BLaER1 treated with 17β-estradiol and CSF1 and Interleukin-3, amounts not matched to agents 10 nM and 100 nM (cell line): ENCODE results near the gene RPS6KA5.

ENCODE experiments used
- H3K27ac ChIP-seq, 11 experiments: shearing (Covaris generic); formaldehyde crosslinking; 2 replicates each; pipeline ENCODE4 v1.8.1; 2022
- H3K27me3 ChIP-seq, 11 experiments: shearing (Covaris generic); formaldehyde crosslinking; 2 replicates each; pipeline ENCODE4 v1.8.1; 2022
- H3K36me3 ChIP-seq, 11 experiments: shearing (Covaris generic); formaldehyde crosslinking; 2 replicates each; pipeline ENCODE4 v1.8.1; 2022
- H3K4me1 ChIP-seq, 10 experiments: shearing (Covaris generic); formaldehyde crosslinking; 2 replicates each; pipeline ENCODE4 v1.8.1; 2022
- H3K4me2 ChIP-seq, 11 experiments: shearing (Covaris generic); formaldehyde crosslinking; 2 replicates each; pipeline ENCODE4 v1.8.1; 2022
- H3K4me3 ChIP-seq, 10 experiments: shearing (Covaris generic); formaldehyde crosslinking; 2 replicates each; pipeline ENCODE4 v1.8.1; 2022
- H3K9ac ChIP-seq, 11 experiments: shearing (Covaris generic); formaldehyde crosslinking; 2 replicates each; pipeline ENCODE4 v1.8.1; 2022
- H3K9me3 ChIP-seq, 11 experiments: shearing (Covaris generic); formaldehyde crosslinking; replicated peaks in 1 of 11; 2 replicates each; pipeline ENCODE4 v1.8.1; 2022
- H4K20me1 ChIP-seq, 11 experiments: shearing (Covaris generic); formaldehyde crosslinking; 2 replicates each; pipeline ENCODE4 v1.8.1; 2022
- Cebpa-rat ChIP-seq, 11 experiments: shearing (Covaris generic); IDR thresholded peaks; 2 replicates each; pipeline ENCODE4 v1.8.1; 2022

Gene RPS6KA5

DNA sequence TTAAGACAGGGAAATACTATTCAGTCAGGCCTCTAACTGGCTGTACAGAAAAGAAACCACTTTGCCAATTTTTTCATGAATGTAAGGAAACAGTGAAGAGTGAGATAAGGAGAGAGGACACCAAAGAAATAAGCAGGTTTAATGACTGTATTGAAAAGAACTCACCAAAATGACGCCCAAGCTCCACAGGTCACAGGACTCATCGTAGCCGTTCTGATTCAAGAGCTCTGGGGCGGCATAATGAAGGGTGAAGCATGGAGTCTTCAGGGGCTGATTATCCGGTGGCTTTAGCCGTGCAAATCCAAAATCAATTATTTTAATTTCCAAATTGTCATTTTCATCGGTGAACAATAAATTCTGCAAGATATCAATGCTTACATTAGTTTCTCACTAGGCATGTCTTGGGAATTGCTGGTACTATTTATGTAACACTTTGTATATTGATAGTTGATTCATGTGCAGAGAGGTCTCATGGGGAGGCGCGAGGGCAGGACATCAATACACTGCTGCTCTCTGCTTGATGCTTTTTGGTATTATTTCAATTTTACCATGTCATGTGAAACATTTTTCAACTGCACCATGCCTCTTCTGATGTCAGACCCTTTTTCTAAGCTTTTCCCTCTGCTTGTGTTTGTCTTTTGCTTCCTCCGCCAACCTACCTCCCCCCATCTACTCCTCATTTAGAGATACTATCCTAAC lies 170.0 kb downstream of the RPS6KA5 start:
- no peak overlapping the region for H3K4me3 ChIP-seq
- H4K20me1 ChIP-seq, result no peaks in the 10 kb centered on the region
- no peak overlapping the region for H3K4me2 ChIP-seq
- no peaks in the 10 kb centered on the region for H3K27me3 ChIP-seq
- H3K27ac ChIP-seq, result no peak overlapping the region
- no peaks in the 10 kb centered on the region for H3K36me3 ChIP-seq
- no peak for TF ChIP-seq Cebpa-rat (IDR thresholded peaks at IDR 0.05)
- no peaks in the 10 kb centered on the region for H3K9me3 ChIP-seq
- H3K4me1 ChIP-seq, result peaks cover 0 to 4% (median 0%) of the 10 kb centered on the region in 10 experiments; a peak in 4 of 20 replicates
- H3K9ac ChIP-seq, result no peak overlapping the region

DNA sequence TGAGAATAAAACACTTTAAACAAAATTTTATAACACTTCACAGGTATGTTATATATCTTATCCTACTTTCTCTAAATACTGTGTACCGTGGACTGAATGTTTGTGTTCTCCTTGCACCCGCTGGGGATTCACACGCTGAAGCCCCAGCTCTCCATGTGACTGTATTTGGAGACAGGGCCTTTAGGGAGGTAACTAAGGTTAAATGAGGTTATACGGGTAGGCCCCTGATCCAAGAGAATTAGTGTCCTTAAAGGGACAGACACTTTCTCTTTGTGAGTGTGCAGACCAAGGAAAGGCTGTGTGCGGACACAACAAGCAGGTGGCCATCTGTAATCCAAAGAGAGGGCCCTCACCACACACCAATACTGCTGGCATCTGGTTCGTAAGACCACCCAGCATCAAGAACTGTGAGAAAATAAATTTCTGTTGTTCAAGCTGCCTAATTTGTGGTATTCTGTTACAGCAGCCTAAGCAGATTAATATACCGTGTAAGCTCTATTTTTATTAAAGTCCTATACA lies 174.1 kb downstream of the RPS6KA5 start:
- TF ChIP-seq Cebpa-rat (IDR thresholded peaks at IDR 0.05), result no peak

DNA sequence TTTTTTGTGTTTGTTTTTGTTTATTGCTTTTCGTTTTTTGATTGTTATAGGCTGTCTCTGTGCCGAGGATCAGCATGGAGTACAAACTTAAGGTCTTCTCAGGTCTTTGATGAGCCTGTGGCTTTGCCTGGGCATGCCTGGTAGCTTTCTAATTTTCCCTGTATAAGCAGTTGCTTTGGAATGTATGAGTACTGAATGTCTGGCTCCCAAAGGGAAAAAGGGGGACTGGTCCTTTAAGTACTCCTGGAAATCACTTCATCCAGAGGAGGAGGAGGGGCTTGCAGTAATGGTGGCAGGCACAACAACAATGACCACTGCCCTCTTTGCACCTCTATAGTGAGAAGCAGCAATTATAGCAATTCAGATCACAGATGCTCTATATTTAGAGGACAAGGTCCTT lies 176.7 kb downstream of the RPS6KA5 start:
- Histone ChIP-seq H3K36me3 (peaks cover 0 to 24% (median 10%) of the 10 kb centered on the region in 11 experiments; a peak in 12 of 22 replicates), H3K4me1 (no peaks in the 10 kb centered on the region), H4K20me1 (no peaks in the 10 kb centered on the region), H3K9ac (no peak overlapping the region), H3K4me3 (no peak overlapping the region), H3K27ac (no peak overlapping the region), H3K9me3 (peaks cover 29 to 43% (median 31%) of the 10 kb centered on the region in 11 experiments), H3K4me2 (no peak overlapping the region), H3K27me3 (no peaks in the 10 kb centered on the region)
- no peak for TF ChIP-seq Cebpa-rat (IDR thresholded peaks at IDR 0.05)

More for the DNA sequence above, 174.1 kb downstream of the RPS6KA5 start:
- no peaks in the 10 kb centered on the region for H4K20me1 ChIP-seq
- H3K4me3 ChIP-seq, result no peak overlapping the region
- H3K9me3 ChIP-seq, result peaks cover 25 to 31% (median 30%) of the 10 kb centered on the region in 11 experiments
- no peak overlapping the region for H3K27ac ChIP-seq
- H3K4me1 ChIP-seq, result no peaks in the 10 kb centered on the region
- no peaks in the 10 kb centered on the region for H3K27me3 ChIP-seq
- no peak overlapping the region for H3K9ac ChIP-seq
- H3K4me2 ChIP-seq, result no peak overlapping the region
- H3K36me3 ChIP-seq, result peaks cover 0 to 24% (median 10%) of the 10 kb centered on the region in 11 experiments; a peak in 12 of 22 replicates

DNA sequence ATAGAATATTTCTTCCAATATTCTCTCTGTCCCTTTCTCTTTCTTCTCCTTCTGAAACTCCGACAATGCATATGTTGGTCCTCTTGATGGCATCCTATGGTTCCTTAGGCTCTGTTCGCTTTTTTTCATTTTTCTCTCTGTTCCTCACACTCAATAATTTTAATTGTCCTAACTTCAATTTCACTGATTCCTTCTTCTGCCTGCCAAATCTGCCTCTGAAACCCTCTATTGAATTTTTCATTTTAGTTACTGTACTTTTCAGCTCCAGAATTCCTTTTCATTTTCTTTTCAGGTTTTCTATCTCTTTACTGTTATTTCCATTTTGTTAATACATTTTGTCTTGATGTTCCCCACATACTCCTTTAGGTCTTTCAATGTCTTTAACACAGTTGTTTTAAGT lies 177.2 kb downstream of the RPS6KA5 start:
- no peak for TF ChIP-seq Cebpa-rat (IDR thresholded peaks at IDR 0.05)
- H3K36me3 ChIP-seq, result peaks cover 0 to 24% (median 10%) of the 10 kb centered on the region in 11 experiments; a peak in 12 of 22 replicates
- H3K4me2 ChIP-seq, result no peak overlapping the region
- peaks cover 29 to 43% (median 31%) of the 10 kb centered on the region in 11 experiments for H3K9me3 ChIP-seq
- H3K9ac ChIP-seq, result no peak overlapping the region
- H4K20me1 ChIP-seq, result no peaks in the 10 kb centered on the region
- H3K27ac ChIP-seq, result no peak overlapping the region
- H3K4me1 ChIP-seq, result no peaks in the 10 kb centered on the region
- H3K4me3 ChIP-seq, result no peak overlapping the region
- no peaks in the 10 kb centered on the region for H3K27me3 ChIP-seq

DNA sequence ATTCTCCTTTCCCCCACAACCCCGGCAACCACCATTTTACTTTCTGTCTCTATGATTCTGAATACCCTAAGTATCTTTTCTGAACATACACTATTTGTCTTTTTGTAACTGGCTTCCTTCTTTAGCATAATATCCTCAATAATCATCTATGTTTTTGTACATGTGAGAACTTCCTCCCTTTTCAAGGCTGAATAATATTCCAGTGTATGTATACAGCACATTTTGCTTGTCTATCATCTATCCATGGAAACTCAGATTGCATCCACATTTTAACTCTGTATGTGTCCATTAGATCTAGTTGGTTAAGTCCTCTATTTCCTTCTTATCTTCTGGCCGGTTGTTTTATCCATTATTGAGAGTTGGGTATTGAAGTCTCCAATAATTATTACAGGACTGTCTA lies 180.2 kb downstream of the RPS6KA5 start:
- H3K27me3 ChIP-seq, result no peaks in the 10 kb centered on the region
- peaks cover 0 to 24% (median 10%) of the 10 kb centered on the region in 11 experiments; a peak in 12 of 22 replicates for H3K36me3 ChIP-seq
- H4K20me1 ChIP-seq, result no peaks in the 10 kb centered on the region
- H3K27ac ChIP-seq, result no peak overlapping the region
- no peak for TF ChIP-seq Cebpa-rat (IDR thresholded peaks at IDR 0.05)
- no peak overlapping the region for H3K4me3 ChIP-seq
- peaks cover 29 to 43% (median 31%) of the 10 kb centered on the region in 11 experiments for H3K9me3 ChIP-seq
- H3K4me2 ChIP-seq, result no peak overlapping the region
- no peaks in the 10 kb centered on the region for H3K4me1 ChIP-seq
- no peak overlapping the region for H3K9ac ChIP-seq

DNA sequence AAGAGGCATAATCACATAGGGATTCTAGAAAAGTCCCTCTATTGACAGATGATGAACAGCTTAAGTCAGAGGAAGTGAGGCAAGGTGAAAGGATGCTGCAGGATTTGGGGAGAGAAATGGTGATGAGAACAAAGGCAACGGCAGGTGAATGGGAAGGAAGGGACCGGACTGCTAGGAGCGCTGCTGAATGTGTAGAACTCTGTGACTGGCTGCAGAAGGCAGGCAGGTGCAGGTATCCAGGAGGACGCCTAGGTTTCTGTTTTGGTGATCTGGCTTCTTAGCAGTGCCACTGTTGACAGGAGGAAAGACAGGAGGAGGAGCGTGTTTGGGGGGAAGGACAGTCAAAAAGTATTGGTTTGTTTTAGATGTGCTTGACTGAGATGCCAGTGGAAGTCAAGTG lies 185.8 kb downstream of the RPS6KA5 start:
- Histone ChIP-seq H3K27me3 (no peaks in the 10 kb centered on the region), H3K9ac (no peak overlapping the region), H3K4me2 (no peak overlapping the region), H3K4me1 (no peaks in the 10 kb centered on the region), H4K20me1 (no peaks in the 10 kb centered on the region), H3K9me3 (no peaks in the 10 kb centered on the region), H3K36me3 (peaks cover 0 to 13% (median 0%) of the 10 kb centered on the region in 11 experiments; a peak in 2 of 22 replicates), H3K4me3 (no peak overlapping the region), H3K27ac (no peak overlapping the region)
- no peak for TF ChIP-seq Cebpa-rat (IDR thresholded peaks at IDR 0.05)

DNA sequence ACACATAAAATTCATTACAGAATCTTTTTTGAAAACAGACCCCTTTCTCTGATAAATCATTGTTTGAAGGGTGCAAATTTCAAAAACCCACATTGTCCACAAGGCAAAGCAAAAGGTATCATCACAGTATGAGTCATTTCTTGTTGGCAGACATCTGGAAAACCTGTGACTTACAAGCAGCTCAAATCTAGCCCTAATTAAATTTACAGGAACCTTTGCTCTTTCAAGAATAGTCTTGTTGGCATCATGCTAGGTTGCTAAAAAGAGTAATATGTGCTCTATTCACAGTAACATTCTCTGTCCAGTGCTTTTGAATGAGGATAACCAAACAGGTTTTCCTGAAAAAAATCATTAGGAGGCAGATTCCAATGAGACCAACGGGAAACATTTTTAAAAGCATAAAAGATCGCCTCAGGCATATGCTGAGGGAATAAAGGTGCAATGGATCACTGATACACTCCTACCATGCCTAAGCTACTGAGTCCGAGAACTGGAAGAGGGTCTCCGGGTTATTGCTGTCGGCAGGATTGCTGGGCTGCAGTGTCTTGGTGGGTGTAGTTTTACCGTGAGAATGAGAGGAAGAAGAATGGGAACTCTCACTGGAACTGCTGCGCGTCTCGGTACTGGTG lies 188.7 kb downstream of the RPS6KA5 start:
- TF ChIP-seq Cebpa-rat (IDR thresholded peaks at IDR 0.05), result no peak
- Histone ChIP-seq H3K9ac (no peak overlapping the region), H3K4me1 (no peaks in the 10 kb centered on the region), H4K20me1 (no peaks in the 10 kb centered on the region), H3K36me3 (peaks cover 0 to 13% (median 0%) of the 10 kb centered on the region in 11 experiments; a peak in 2 of 22 replicates), H3K9me3 (no peaks in the 10 kb centered on the region), H3K4me3 (no peak overlapping the region), H3K4me2 (no peak overlapping the region), H3K27me3 (no peaks in the 10 kb centered on the region), H3K27ac (no peak overlapping the region)

DNA sequence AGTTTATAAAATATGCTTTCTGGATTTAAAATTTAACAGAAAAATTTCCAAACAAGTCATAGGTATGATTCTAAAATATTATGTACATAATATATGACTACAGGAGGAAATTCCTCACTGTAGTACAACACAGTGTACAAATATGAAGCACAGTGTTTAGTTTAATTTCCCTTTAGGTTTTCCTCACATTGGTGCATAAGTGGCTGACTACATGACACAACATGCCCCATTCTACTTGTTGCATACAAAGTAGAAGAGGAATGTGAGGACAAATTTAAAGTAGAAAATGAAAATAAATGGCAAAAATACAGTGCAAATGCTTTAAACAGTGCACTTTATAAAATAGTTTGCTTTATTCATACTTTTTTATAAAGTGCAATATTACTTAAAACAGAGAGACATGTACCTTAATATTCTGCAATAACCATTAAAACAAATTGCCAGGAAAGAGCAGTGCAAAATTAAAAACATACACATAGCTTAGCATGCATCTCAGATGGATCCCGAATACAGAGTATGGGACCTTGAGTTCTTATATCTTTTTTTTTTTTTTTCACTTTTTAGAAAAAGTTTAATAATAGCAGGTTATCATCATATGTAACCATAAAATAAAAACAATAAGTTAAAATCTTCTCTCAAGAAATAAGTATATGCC lies 189.4 kb downstream of the RPS6KA5 start:
- Histone ChIP-seq H3K27ac (no peak overlapping the region), H3K4me3 (no peak overlapping the region), H3K4me1 (no peaks in the 10 kb centered on the region), H3K9me3 (no peaks in the 10 kb centered on the region), H3K36me3 (peaks cover 0 to 13% (median 0%) of the 10 kb centered on the region in 11 experiments; a peak in 2 of 22 replicates), H3K9ac (no peak overlapping the region), H4K20me1 (no peaks in the 10 kb centered on the region), H3K27me3 (no peaks in the 10 kb centered on the region), H3K4me2 (no peak overlapping the region)
- no peak for TF ChIP-seq Cebpa-rat (IDR thresholded peaks at IDR 0.05)

DNA sequence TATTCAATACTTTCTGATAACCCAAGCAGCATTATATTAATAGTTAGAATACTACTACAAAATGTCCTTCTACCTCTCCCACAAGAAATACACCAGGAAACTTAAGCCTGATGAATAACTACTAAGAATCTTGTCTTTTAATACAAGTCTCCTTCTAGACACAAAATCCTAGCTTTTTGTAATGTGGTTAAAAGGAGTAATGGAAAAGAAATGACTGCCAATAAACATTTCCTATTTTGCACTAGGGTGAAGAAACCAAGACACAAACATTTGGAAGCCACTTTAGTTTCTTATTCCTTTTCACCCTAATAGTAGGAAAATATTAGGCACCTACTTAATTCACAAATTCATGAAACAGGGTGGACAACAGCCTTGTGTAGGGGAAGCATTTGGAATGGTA lies 192.9 kb downstream of the RPS6KA5 start:
- H4K20me1 ChIP-seq, result no peaks in the 10 kb centered on the region
- H3K9ac ChIP-seq, result no peak overlapping the region
- no peaks in the 10 kb centered on the region for H3K27me3 ChIP-seq
- no peak overlapping the region for H3K4me3 ChIP-seq
- no peaks in the 10 kb centered on the region for H3K4me1 ChIP-seq
- H3K4me2 ChIP-seq, result no peak overlapping the region
- no peaks in the 10 kb centered on the region for H3K9me3 ChIP-seq
- no peak for TF ChIP-seq Cebpa-rat (IDR thresholded peaks at IDR 0.05)
- H3K27ac ChIP-seq, result no peak overlapping the region
- peaks cover 0 to 5% (median 0%) of the 10 kb centered on the region in 11 experiments; a peak in 2 of 22 replicates for H3K36me3 ChIP-seq
